Posterior vena cava (tissue), 2 donors: Measurements from ENCODE around the gene MST1. TPM values are rescaled to one million over a fixed set of nuclear protein-coding genes. Genes with fewer than 3 reads are reported as not detected.
A peak's percentile ranks its signal among the peaks of the same experiment; 100 is the strongest.

ENCODE experiments used
- DNase-seq: peaks from one replicate; pipeline ENCODE4 v3.0.0-alpha.2; 2020; ENCODE audit warnings: low spot score
- intact Hi-C, 2 donors: fragments of 100-400 bp; cut with DNase I; formaldehyde crosslinking; loops; one replicate each; pipeline versions ENCODE4 v1.14.1 to v1.14.2; 2022 to 2023
- long read RNA-seq, 2 donors: library from polyadenylated mRNA; unstranded; transcript quantifications; one replicate each; pipeline ENCODE4 v2.0.0, GENCODE V29; 2020 to 2021
- total RNA-seq, 2 donors: library from RNA; stranded (reverse); fragmentation: NEBNext Ultra II Directional; extraction: Animal tissue kit (Norgen Biotek cat#: 25700); gene quantifications; one replicate each; pipeline ENCODE4 v1.2.1, GENCODE V29; 2021
- donor health status: DM: yes; HTN: yes; CAD: no.
- donor health status: DM: yes; HTN: yes; CAD: no.

MST1 gene
- total RNA-seq, result 1 to 10 TPM; 3.0 to 9.1 TPM
- long read RNA-seq, donor 1, result 0 reads
- long read RNA-seq, donor 2, result 0 reads

DNA sequence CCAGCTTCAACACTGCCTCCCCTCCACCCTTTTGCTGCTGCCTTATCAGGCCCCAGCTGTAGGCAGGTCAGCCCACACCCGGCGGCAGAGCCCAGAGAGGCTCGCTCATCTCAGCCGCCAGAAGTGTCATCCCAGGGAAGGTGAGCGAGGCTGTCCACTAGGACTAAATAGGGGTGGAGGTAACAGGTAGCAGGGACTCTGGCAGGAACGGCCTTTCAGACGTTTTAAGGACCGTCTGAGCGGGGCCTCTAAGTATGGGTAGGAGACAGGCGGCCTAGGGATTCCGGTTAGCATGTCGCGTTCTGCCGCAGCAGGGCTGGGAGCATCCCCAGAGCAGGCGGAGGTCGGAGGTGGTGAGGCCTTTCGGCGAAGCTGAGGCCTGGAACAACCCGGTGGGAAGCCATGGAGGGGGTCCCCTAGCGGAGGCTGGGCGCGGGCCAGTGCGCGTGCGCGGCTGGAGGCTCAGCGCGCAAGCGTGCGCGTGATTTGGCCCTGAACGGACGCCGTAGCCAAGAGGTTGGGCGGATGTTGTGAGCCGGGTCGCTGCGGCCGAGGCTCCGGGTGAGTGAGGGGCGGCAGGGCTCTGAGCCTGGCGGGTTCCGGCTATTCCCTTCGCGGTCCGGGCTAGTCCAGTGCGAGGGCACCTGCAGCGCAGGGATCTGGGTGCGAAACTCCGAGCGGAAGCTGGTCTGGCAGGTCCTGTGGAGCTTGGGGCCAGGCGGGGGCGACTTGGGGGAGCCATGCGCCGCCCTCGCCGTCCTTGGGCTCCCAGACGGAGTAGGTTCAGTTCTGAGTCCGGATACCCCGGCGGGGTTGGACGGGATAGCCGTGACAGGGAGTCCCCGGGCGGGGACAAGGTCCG is at the start of gene MST1, which contains the start of gene RNF123:
MST1 (minus strand) TSS at position 429 of the 862 bp plus-strand sequence. CDS start 783 bp downstream, outside the sequence.
RNF123 (plus strand) TSS at position 512 of the 862 bp plus-strand sequence. CDS start 1,609 bp downstream, outside the sequence.
- intact Hi-C loops, result no loop called here
- peak; percentile 97 for DNase-seq

DNA sequence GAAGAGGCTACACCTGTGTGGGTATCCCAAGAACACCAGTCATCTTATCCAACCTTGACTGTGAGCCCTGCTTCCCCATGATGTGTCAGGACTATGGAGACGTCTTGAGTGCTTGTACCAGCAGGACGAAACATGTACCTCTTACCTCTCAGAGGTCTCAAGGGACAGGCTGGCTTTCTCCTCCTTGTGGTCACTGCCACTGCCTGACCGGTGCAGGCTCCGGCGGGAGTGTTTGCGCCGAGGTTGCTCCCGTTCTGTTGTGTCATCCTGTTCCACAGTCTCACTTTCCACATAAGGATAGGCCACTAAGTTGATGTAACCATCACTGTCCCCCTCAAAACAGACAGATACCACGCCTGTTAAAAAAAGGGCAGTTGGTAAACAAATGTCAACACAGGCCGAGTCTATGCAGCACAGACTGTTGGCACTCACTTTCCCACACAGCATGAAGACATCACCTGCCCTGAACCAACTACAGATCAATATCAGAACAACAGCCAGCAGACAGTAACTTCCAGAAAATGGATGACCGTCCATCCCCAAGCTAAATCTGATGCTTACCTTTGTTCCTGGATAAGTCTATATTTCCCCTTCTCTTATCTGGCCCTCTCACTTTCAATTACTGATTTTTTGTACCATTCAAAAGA is 48.9 kb upstream of the MST1 start:
- intact Hi-C loops, result no loop called here
- no peak for DNase-seq

DNA sequence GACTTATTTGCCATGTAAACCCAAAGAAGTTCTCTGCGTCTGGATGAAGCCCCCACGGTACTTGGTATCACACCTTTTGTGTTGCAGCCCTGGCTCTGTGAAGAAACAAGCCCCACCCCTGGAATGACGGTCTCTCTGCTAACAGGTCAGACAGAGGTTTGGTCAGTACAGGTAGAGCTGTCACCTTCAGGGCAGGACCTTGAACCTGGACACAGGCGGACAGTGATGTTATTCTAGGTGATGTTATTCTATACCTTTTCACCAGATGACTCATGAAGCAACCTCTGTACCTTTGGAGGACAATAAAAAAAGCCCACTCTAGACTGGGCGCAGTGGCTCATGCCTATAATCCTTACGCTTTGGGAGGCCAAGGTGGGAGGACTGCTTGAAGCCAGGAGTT is 45.5 kb upstream of the MST1 start:
- intact Hi-C loops, result no loop called here
- DNase-seq, result no peak

DNA sequence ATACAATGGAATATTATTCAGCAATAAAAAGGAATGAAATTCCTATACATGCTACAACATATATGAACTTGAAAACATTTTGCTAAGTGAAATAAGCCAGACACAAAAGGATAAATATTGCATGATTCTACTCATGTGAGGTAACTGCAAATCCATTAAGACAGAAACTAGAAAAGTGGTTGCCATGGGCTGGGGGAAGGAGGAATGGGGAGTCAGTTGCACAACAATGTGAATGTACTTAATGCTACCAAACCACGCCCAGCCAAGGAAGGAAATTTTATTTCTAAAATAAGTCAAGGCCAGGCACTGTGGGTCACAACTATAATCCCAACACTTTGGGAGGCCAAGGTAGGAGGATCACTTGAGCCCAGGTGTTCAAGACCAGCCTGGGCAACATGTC is 44.3 kb upstream of the MST1 start:
- no peak for DNase-seq
- intact Hi-C loops, result no loop called here

DNA sequence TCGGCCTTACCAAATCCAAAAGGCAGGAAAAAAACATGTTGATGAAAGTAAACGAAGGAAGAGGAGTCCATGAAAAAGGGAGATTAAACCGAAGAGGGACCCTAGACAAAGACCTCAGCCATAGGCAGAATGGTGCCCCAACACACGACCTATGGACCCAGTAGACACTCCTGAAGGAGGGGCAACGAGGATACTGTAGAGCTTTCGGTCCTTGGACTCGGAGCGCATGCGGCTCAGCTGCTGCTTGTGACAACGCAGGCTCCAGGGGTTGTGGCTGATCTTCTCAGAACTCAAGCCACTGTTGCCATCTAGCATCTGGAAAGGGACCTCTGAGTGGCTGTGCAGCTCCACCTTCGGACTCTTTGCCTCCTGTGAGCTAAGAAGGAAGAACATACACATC is 43.3 kb upstream of the MST1 start:
- intact Hi-C loops, result no loop called here
- DNase-seq, result no peak

DNA sequence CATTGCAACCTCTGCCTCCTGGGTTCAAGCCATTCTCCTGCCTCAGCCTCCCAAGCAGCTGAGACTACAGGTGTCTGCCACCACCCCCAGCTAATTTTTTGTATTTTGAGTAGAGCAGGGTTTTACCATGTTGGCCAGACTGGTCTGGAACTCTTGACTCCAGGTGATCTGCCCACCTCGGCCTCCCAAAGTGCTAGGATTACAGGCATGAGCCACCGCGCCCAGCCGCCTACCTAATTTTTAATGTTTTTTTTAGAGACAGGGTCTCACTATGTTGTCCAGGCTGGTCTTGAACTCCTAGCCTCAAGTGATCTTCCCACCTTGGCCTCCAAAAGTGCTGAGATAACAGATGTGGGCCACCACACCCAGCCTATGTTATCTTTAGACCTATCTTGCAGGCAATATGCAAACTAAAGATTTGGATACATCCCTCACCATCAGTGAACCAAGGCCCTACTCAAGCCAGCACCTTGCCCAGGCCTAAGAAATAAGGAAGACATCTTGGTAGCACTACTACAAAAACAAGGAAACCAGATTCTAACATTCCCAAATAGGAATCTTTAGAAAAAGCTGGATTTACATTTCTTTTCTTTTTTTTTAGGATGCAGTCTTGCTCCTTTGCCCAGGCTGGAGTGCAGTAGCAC is 40.8 kb upstream of the MST1 start:
- intact Hi-C loops, result no loop called here
- DNase-seq, result no peak

DNA sequence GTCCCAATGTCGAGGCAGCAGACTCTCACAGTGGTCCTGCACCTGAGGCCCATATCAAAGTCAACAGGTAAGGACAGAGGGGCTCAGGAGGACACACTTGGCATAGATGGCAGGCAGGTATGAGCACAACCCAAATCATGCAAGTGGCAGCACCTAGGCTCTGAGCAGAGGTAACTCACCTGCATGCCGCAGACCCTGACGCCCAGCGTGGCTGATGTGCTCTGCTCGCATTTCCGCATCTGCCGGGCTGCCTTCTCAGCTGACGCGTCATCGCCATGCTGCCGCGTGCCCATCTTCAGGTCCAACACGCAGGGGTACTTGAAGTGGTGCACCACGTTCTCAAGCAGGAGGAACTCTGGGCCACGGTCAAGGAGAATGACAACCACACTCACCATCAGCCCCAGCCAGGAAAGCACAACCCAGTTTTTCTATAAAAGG is 38.7 kb upstream of the MST1 start:
- peak; percentile 60 for DNase-seq
- intact Hi-C loops, result no loop called here

DNA sequence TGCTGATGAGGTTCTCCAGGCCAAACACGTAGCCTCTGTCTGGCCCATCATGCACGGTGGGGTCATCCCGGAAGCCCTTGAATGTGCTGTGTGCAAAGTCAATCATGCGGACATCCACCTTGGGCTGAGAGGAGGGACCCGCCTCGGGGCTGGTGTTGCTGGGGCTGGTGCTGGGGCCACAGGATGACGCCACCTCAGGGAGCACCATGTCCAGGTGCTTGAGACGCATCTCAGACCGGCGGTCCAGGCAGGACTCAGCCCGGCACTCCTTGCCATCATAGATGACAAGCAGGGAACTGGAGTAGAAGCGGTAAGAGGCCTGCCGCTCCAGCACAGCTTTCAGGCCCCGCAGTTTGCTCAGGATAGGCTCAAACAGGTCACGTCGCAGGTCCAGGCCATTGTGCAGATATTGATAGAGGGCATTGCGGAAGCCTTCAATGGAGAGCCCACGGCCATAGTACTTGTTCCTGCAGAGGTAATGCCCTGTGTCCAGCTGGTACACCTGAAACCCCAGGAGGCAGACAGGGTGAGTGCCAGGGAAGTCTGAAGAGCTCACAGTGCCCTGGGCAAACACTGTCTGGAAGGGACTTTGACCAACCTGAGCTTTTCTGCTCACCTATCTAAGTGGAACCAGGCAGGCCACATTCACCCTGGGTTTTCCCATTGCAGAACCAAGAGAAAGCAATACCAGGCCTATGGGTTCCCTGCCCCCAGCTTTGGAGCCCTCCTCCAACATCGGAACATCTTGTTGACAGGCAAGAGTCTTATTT is 38.1 kb upstream of the MST1 start:
- intact Hi-C loops, result no loop called here
- DNase-seq, result peak; percentile 60

DNA sequence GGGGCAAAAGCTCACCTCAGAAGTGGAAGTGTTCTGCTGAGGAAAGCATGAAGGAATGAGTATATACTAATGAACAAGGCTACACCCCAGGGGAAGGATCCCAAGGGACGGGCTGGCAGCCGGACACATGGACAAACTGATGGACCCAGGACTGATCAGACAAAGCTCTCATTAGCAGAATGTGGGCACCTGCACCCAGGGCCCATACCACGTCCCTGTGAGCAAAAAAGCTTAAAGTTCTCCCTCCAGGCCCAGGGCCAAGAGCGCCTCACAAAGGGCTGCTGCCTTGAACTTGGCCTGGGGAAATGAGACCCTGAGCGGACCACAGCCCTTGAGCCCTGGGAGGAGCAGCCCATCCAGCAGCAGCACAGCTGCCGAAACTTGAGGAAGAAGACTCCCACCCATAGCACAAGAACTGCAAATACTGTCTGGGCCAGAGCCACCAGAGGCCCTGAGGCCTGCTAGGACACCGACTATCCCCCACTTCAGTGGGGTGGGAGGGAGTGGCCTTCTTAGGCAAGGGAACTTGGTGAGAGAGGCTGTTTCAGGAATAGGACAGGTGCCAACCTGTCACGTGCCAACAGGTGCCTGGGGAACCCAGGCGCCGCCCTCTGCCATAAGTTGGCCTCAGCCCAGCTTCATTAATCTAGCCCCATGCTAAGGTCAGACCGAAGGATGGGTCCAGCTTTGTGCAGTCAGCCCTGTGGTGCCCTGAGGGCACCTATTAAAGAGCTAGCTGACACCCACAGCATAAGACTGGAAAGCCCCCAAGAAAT is 36.8 kb upstream of the MST1 start:
- intact Hi-C loops, result no loop called here

DNA sequence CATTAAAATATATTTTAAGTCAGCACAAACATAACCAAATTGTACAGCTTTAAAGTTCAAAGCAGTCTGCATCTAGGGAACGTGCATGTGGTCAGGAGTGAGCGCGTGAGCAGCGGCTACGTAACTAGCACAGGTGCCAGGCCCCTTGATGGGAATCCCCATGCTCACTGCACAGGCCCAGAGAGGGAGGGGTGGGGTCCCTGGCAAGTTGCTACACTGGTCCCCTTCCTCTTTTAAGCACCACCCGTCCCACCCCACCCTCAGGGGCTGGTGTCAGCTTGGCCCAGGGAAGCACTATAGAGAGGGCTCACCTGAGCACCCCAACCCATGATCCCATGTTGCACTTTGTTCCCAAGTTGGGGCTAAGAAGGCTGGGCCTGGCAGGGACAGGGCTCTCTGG is 35.3 kb upstream of the MST1 start:
- peak; percentile 86 for DNase-seq
- intact Hi-C loops, result no loop called here

More for the DNA sequence above, 36.8 kb upstream of the MST1 start:
- DNase-seq, result peak; percentile 71

DNA sequence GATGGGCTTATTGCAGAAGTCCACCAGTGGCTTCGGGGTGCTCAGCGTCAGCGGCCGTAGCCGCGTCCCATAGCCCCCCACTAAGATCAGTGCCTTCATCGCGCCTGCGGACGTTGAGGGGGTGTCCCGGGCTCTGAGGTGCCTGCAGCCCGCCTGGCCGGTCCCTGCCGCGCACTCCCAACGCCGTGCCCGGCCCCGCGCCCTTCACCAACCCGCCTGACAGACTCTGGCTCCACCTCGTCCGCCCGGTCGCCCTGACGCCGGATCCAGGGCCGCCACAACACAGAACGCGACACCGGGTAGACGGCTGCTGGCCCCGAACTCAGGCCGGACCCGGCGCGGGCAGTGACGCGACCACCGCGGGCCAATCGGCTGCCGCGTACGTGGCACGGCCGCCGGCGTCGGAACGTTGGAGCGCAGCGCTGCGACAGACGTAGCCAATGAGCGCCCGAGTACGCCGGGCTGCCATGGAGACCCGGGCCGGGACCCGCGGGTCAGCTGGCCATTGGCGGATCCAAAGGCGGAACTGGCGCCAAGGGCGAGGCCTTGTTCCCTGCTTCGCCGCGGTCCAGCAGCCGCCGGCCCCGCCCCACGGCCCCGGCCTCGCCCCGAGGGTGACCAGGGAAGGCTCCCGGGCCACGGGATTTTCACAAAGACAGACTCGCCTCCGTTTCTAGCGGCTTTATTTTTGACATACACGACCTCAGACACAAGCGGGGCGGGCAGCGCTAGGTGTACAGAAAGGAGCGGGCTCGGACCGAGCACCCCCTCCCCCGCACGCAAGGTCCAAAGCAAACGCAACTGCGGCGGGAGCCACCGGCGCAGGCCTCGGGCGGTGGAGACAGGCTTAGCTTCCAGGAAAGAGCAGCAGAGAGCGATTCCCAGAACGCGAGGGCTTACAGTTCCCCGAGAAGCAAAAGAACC is 34.6 kb upstream of the MST1 start, which contains the start of gene GMPPB:
GMPPB (minus strand) TSS at position 324 of the 924 bp plus-strand sequence; CDS start at position 99, 225 bp downstream.
- DNase-seq, result peak; percentile 100
- intact Hi-C loops, result no loop called here

DNA sequence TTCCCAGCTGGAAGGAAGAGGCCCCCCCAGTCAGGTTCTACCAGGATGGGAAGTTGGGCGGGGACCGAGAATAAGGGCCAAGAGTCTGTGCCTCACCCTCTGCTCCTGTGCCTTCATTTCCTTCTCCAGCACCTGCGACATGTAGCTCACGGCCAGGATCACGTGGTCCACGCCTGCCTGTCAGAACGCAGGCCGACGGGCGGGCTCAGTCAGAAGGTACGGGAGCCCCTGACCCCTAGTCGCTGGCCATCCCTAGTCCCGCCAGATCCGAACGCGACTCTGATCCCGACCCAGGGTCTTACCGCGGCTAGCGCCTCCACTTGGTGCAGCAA is 34.0 kb upstream of the MST1 start:
- intact Hi-C loops, result no loop called here
- peak; percentile 87 for DNase-seq

DNA sequence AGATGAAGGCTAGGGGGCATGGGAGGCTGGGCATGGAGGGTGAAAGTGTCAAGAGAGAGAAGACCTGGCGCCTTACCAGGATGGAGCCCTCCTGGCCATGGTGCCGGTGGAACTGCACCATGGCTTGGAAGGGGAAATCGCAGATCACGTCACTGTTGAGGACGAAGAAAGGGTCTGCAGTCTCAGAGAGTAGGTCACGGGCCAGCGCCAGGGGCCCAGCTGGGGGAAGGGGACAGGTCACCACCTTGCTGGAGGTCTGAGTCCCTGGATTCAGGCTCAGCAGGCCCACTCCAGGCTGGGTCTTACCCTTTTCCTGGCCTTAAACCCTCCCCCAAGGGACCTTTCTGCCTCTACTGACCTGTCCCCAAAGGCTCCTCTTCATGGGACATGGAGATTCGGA is 33.6 kb upstream of the MST1 start:
- DNase-seq, result peak; percentile 82
- intact Hi-C loops, result no loop called here

DNA sequence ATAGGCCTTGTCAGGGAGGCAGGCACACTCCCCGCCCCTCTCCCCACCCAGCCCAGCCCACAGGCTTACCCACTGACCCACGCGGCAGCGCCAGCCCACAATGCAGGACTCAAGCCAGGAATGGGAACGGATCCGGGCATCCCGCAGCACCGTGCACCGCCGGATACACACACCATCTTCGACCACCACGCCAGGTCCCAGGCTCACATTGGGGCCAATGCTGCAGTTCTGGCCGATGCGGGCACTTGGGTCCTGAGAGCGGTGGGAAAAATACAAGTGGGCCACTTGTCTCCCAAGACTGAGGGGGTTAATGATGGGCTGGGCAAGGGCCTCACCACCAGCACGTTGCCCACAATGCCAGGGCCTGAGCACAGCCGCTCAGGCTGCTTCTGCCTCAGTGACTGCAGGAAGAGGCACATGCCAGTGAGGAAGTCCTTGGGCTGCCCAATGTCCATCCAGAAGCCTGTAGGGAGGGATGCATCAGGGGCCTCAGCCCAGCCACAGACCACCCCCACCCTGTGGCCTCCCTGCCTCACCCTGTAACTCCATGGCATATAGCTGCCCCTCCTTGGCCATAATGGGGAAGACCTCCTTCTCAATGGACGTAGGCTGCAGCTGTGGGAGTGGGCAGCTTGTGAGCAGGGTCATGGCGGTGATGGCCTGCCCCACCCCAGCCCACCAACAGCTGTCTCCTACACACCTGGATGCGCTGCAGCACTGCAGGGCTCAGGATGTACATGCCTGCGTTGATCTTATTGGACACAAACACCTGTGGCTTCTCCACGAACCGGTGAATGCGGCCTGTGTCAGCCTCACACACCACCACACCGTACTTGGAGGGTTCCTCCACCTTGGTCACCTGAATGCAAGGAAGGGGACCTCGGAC is 32.9 kb upstream of the MST1 start:
- intact Hi-C loops, result no loop called here
- peak; percentile 78 for DNase-seq

DNA sequence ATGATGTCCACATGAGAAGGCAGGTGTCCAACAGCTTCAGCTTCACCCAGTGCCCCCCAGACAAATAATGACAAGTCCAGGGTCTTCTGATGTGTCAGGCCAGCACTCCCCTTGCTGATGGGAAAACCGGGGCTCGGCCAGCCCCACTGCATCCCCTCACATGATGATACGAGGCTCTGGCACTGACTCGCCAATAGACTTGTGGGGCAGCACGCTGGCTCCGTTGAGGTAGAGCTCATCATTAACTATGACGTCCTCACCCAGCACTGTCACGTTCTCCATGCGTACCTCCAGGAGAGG is 32.3 kb upstream of the MST1 start:
- intact Hi-C loops, result no loop called here
- DNase-seq, result peak; percentile 66

DNA sequence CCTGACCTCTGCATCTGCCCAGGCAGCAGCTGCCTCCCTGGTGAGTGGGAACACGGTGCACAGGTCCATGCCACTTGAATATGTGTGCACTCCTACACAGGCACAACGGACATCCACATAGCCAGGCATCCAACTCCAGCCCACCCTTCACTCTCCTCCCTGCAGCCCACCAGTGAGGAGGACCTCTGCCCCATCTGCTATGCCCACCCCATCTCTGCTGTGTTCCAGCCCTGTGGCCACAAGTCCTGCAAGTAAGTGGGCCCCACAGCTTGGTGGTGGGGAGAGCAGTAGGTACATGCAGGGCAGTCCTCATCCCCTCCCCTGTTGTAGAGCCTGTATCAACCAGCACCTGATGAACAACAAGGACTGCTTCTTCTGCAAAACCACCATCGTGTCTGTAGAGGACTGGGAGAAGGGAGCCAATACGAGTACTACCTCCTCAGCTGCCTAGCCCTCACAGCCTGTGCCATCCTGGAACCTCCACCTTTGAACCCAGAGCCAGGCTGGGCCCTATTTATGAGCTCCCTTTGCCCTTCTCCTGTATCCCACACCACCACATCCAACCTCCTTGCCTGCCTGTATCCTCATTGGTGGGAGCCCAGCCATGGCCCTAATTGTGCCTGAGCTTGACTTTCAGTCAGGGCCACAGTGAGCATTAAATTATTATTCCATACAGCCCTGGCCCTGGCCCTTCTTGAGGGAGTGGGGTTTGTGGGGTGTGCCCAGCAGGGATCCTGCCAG is 31.8 kb upstream of the MST1 start:
- intact Hi-C loops, result no loop called here
- DNase-seq, result peak; percentile 69
